ENCODE data around the gene SPSB4.

SPSB4 gene

DNA sequence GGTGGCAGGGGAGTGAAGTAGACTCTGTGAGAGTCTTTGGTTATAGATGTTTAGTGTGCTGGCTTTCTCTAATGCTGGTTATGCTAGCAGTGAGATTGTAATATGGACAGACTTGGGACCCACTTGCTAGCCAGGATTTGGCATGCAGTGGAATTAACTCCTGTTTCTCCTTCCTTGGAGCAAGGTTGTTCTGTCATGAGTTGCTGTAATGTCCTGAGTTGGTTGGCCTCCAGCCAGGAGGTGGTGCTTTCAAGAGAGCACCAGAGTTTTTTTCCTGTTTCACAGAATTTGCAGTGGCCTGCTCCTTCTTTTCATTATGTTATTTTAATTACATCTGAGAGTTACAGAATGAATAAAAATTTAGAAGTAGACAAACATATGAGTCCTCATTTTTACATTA is 92.4 kb downstream of the SPSB4 start:
- no peak for DNase-seq (ENCODE audit: extremely low read depth, low read depth)
- TF ChIP-seq, protein P1, sequence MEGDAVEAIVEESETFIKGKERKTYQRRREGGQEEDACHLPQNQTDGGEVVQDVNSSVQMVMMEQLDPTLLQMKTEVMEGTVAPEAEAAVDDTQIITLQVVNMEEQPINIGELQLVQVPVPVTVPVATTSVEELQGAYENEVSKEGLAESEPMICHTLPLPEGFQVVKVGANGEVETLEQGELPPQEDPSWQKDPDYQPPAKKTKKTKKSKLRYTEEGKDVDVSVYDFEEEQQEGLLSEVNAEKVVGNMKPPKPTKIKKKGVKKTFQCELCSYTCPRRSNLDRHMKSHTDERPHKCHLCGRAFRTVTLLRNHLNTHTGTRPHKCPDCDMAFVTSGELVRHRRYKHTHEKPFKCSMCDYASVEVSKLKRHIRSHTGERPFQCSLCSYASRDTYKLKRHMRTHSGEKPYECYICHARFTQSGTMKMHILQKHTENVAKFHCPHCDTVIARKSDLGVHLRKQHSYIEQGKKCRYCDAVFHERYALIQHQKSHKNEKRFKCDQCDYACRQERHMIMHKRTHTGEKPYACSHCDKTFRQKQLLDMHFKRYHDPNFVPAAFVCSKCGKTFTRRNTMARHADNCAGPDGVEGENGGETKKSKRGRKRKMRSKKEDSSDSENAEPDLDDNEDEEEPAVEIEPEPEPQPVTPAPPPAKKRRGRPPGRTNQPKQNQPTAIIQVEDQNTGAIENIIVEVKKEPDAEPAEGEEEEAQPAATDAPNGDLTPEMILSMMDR (IDR thresholded peaks at IDR 0.05; ENCODE audit: low read depth, low read length): no peak

DNA sequence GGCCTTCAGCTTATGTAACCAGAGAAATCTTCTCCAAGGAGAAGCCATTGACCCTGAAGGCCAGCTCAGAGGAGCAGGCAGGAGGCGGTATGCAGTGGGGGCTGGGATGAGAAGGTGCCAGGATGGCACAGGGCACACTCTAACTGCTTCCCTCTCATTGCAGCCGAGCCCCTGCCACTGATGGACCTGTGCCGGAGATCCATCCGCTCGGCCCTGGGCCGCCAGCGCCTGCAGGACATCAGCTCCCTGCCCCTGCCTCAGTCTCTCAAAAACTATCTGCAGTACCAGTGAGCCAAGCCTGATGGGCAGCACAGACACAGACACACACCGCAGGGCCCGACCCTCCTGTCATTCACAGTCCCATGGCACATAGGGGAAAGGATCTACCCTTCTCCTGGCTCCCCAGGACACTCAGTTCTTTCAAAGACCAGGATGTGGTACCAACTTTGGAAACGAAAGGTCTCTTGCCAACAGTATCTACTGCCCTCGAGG is 95.9 kb downstream of the SPSB4 start:
- TF ChIP-seq, protein P1 (IDR thresholded peaks at IDR 0.05; ENCODE audit: low read depth, low read length): no peak
- no peak for DNase-seq (ENCODE audit: extremely low read depth, low read depth)

DNA sequence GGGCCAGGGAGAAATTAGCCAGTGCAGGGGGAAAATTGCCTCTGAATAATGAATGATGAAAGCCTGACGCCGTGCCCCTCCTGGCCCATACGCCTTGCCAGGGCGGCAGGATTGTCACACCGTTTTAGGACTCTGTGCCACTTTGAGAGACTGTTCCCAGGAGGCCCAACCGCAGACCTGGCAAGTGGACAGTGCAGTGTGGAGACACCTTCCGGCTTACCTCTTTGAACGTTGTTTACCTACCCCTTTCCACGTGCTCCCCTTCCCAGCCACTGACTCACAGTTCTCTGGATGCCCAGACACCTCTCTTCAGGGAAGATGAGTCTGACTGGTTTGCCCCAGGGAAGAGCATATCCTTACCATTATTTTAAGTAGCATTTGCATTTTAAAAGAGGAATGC is 96.5 kb downstream of the SPSB4 start:
- TF ChIP-seq, protein P1 (IDR thresholded peaks at IDR 0.05; ENCODE audit: low read depth, low read length): no peak
- no peak for DNase-seq (ENCODE audit: extremely low read depth, low read depth)

DNA sequence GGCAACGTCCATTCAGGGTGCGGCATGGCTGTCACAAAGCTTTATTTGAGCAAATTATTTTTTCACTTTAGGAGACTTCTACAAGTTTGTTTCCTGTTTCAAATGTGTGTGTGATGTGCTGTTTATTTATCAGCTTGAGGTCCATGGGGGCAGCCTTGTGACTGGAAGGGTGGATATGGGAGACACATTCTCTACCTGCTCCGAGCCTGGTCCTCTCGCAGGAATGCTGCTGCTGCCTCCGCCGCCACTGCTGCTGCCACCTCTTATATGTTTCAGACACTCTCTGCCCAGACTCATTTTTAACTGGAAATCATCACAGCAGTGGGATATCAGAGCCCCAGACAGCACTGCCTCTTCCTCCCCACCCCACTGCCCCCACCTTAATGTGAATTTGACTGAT is 97.0 kb downstream of the SPSB4 start:
- TF ChIP-seq, protein P1 (IDR thresholded peaks at IDR 0.05; ENCODE audit: low read depth, low read length): no peak
- DNase-seq (ENCODE audit: extremely low read depth, low read depth): no peak

DNA sequence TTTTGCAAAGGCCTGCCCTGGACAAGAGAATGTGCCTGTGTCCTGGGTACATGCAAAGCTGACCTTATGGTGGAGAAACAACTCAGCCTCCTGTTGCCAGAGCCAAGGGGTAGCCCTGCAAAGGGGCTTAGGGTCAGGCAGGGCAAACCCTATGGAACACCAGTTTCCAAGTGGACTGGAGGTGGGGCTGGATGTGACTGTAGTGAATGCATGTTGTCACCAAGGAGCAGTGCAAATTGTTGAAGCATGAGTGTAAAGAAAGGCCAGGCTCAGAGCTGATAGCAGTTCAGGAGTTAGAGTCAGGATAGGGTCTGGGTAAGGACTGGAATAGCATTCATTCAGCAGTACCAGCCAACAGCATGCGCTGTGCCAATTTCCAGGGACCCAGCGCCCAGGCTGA is 97.6 kb downstream of the SPSB4 start:
- TF ChIP-seq, protein P1 (IDR thresholded peaks at IDR 0.05; ENCODE audit: low read depth, low read length): no peak
- no peak for DNase-seq (ENCODE audit: extremely low read depth, low read depth)

DNA sequence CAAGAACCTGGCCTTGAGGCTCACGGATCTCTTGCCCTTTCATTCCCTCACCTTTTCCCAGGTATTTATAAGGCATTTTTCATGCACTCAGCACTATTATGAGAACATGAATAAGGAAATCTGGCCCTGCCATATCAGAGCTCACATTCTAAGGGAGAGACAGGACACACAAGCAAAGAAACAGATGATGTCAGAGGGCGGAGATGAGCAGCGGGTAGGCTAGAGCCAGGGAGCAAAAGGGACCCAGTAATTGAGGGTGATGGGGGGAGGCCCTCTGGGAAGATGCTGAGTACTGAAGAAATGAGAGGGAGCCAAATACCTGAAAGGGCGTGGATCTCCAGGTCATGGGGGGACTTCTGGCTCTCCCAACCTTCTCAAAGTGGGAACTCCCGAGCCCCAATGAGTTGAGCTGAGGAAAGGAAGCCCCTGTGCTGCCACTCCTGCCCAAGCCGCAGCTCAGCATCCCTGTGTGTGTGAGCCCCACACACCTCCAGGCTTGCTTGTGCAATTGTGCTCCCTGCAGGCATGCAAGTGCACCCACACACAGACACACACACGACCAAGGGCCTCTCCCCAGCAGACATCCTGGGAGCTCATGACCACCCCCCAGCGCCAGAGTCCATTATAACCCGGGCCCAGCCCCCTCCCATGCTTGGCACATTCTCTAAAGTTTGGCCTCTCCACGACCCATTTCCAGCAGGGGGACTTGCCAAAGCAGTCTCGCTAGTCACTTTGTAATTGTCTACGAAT is 99.1 kb downstream of the SPSB4 start:
- TF ChIP-seq, protein P1 (IDR thresholded peaks at IDR 0.05; ENCODE audit: low read depth, low read length): no peak
- no peak for DNase-seq (ENCODE audit: extremely low read depth, low read depth)

DNA sequence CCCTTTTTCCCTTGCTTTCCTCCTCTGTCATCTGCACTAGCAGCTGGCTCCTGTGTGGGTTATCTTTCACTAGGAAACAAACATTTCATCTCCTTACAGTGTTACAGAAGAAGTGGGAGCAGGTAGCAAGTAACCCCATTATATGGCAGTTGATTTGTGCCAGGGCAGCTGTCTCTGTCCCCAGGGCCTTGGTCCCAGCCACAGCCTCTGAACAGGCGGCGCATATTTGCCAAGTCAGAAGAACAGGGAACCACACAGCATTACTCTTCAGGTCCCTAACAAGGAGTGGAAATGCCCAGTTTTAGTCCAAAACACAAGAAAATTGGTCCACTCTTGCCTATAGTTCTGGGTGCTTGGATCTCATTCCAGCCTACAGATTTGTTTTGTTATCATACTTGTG is 99.8 kb downstream of the SPSB4 start:
- TF ChIP-seq, protein P1 (IDR thresholded peaks at IDR 0.05; ENCODE audit: low read depth, low read length): no peak
- no peak for DNase-seq (ENCODE audit: extremely low read depth, low read depth)

Measured in AG09319 (cell line).